Caco-2 (cell line): ENCODE results near the gene GALNT14. TPM values are rescaled to one million over a fixed set of nuclear protein-coding genes. Genes with fewer than 3 reads are reported as not detected.

Experiments used
- BruUV-seq: library from RNA; stranded (reverse); fragments of 400-500 nt; replicated peaks from 2 replicates; lab custom pipeline; 2021; lab: Mats Ljungman, UMichigan
- CTCF ChIA-PET: fragments of 300-600 bp; sonication (Branson Sonifier 250); formaldehyde crosslinking; loops from one replicate; lab custom pipeline; 2022; ENCODE audit warnings: antibody characterized with exemption; lab: Charles Lee
- POLR2A ChIA-PET: fragments of 300-600 bp; sonication (Branson Sonifier 250); formaldehyde crosslinking; loops from one replicate; lab custom pipeline; 2022; ENCODE audit warnings: antibody characterized with exemption; lab: Charles Lee
- DNase-seq, 2 experiments: peaks; one replicate each; pipeline versions ENCODE4 v3.0.0 to v3.0.0-alpha.2; 2020 to 2022
- H3K27me3 ChIP-seq: replicated peaks from 2 replicates; pipeline ENCODE4 v1.6.0; 2011; ENCODE audit warnings: low read length; ENCODE audit not compliant: control insufficient read depth, insufficient read depth
- H3K36me3 ChIP-seq: 2 replicates; pipeline ENCODE4 v1.5.1; 2011; ENCODE audit warnings: low read length; ENCODE audit not compliant: control insufficient read depth, insufficient read depth
- H3K4me1 ChIP-seq: fragments of 250-450 bp; sonication (Bioruptor Pico); 2 replicates; pipeline ENCODE4 v1.5.1; 2020; ENCODE audit warnings: mild to moderate bottlenecking
- H3K4me3 ChIP-seq: 2 replicates; pipeline ENCODE4 v1.5.1; 2011; ENCODE audit warnings: low read depth, mild to moderate bottlenecking, control low read depth, low read length
- H3K9me3 ChIP-seq: fragments of 250-450 bp; sonication (Bioruptor Pico); 2 replicates; pipeline ENCODE4 v1.5.1; 2020; ENCODE audit warnings: mild to moderate bottlenecking, moderate library complexity
- H3K27ac Mint-ChIP-seq: one replicate; pipeline ENCODE4 v1.8.0; 2022; ENCODE audit warnings: mixed read lengths; ENCODE audit not compliant: unreplicated experiment
- H3K27me3 Mint-ChIP-seq: one replicate; pipeline ENCODE4 v1.8.0; 2022; ENCODE audit warnings: mixed read lengths; ENCODE audit not compliant: insufficient read depth, unreplicated experiment
- H3K36me3 Mint-ChIP-seq: one replicate; pipeline ENCODE4 v1.8.0; 2022; ENCODE audit warnings: mild to moderate bottlenecking, mixed read lengths; ENCODE audit not compliant: insufficient read depth, unreplicated experiment
- H3K4me1 Mint-ChIP-seq: one replicate; pipeline ENCODE4 v1.8.0; 2022; ENCODE audit warnings: low read depth, mixed read lengths; ENCODE audit not compliant: unreplicated experiment
- H3K4me3 Mint-ChIP-seq: one replicate; pipeline ENCODE4 v1.8.0; 2022; ENCODE audit warnings: mild to moderate bottlenecking, moderate library complexity, mixed read lengths; ENCODE audit not compliant: unreplicated experiment
- H3K9me3 Mint-ChIP-seq: one replicate; pipeline ENCODE4 v1.8.0; 2022; ENCODE audit warnings: mixed read lengths; ENCODE audit not compliant: unreplicated experiment
- intact Hi-C: fragments of 100-400 bp; cut with micrococcal nuclease; formaldehyde crosslinking; loops from one replicate; pipeline ENCODE4 v1.10.0; 2022; ENCODE audit not compliant: unreplicated experiment
- total RNA-seq: library from RNA; stranded (reverse); gene quantifications from 2 replicates; pipeline ENCODE4 v1.2.3, GENCODE V29; 2022
- TF ChIP-seq, protein P1 (sequence below), 2 experiments: fragments of 200-600 bp in 1 of 2; IDR thresholded peaks; 1 replicate in 1 of 2; 2 replicates in 1 of 2; pipeline versions ENCODE4 v1.5.1 to v1.8.0; 2011 to 2022; ENCODE audit warnings: antibody characterized with exemption in 1 of 2, control low read depth in 1 of 2, inconsistent platforms in 1 of 2, low read depth in 1 of 2, low read length in 1 of 2, mild to moderate bottlenecking in 1 of 2, moderate library complexity in 1 of 2; ENCODE audit not compliant: insufficient read depth in 1 of 2, severe bottlenecking in 1 of 2, unreplicated experiment in 1 of 2

GALNT14 gene
- total RNA-seq, 1 experiment from 2014 or later: not detected

DNA sequence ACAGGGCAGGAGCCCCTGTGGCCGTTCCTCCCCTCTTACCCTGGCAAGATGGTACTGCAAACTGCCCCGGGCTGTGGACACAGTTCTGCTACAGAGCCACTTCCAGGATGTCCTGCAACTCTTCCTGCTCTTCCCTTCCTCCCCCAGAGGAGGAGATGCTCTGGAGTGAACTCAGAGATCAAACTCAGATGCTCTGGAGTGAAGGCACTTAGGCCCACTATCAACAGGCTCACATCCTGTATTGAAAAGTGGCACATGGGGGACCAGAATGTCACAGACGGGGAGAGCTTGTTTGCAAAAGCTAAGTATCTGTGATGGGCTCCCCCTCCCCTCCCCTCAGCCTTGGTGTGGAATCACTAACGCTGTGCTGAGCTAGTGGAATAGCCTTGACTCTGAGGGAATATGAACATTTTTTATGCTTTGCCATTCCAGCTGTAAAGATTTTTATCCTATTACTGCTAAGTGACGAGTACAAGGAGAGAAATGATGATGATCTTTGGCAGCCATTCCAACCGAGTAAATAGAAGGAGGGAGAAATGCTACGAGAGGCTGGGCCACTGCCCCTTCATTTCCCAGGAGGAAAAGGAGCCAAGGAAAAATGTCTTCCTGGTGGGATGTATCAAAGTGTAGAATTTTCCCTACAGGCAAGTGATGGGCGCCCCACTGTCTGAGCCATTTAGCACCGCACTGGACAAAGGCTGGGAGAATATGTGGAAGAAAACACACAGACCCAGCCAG is 152.6 kb downstream of the GALNT14 start:
- BruUV-seq: no TSS peak
- H3K36me3 Mint-ChIP-seq: no peaks in the 10 kb centered on the region
- no peak overlapping the region for H3K4me3 Mint-ChIP-seq
- TF ChIP-seq, protein P1, sequence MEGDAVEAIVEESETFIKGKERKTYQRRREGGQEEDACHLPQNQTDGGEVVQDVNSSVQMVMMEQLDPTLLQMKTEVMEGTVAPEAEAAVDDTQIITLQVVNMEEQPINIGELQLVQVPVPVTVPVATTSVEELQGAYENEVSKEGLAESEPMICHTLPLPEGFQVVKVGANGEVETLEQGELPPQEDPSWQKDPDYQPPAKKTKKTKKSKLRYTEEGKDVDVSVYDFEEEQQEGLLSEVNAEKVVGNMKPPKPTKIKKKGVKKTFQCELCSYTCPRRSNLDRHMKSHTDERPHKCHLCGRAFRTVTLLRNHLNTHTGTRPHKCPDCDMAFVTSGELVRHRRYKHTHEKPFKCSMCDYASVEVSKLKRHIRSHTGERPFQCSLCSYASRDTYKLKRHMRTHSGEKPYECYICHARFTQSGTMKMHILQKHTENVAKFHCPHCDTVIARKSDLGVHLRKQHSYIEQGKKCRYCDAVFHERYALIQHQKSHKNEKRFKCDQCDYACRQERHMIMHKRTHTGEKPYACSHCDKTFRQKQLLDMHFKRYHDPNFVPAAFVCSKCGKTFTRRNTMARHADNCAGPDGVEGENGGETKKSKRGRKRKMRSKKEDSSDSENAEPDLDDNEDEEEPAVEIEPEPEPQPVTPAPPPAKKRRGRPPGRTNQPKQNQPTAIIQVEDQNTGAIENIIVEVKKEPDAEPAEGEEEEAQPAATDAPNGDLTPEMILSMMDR (IDR thresholded peaks at IDR 0.05; ENCODE audit: insufficient read depth in 1 of 2, low read depth in 1 of 2, low read length in 1 of 2, severe bottlenecking in 1 of 2, unreplicated experiment in 1 of 2): no peak
- intact Hi-C loops: no loop called here
- ChIA-PET POLR2A (no interaction called here), CTCF (no interaction called here)
- DNase-seq: no peak
- no peaks in the 10 kb centered on the region for H3K4me1 Mint-ChIP-seq
- peaks cover 10% of the 10 kb centered on the region for H3K27me3 Mint-ChIP-seq
- H3K27ac Mint-ChIP-seq: no peak overlapping the region
- Histone ChIP-seq H3K36me3 (no peaks in the 10 kb centered on the region), H3K4me3 (no peak overlapping the region), H3K27me3 (no peaks in the 10 kb centered on the region), H3K9me3 (no peaks in the 10 kb centered on the region), H3K4me1 (no peaks in the 10 kb centered on the region)
- H3K9me3 Mint-ChIP-seq: no peaks in the 10 kb centered on the region

DNA sequence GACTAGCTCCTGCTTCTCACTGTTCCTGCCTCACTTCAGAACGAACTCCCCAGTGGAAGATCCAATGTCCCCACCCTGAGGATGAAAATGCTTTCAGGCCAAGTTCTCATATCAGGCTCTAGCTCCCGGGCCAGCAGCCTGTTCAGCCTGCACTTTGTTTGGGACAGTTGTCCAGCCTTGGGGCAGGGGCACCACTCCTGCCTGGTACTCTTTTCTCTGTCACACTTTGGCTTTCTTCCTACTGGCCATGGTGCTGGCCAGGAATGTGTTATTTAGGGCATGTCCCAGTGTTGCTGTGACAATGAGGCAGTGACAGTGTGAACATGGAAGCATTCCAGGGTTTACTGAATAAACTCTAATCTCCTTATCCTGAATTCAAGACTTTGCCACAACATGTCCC is 154.1 kb downstream of the GALNT14 start:
- TF ChIP-seq, protein P1 (IDR thresholded peaks at IDR 0.05; ENCODE audit: insufficient read depth in 1 of 2, low read depth in 1 of 2, low read length in 1 of 2, severe bottlenecking in 1 of 2, unreplicated experiment in 1 of 2): no peak
- Mint-ChIP-seq H3K4me3 (no peak overlapping the region), H3K27me3 (peaks cover 8% of the 10 kb centered on the region), H3K36me3 (no peaks in the 10 kb centered on the region), H3K4me1 (no peaks in the 10 kb centered on the region), H3K27ac (no peak overlapping the region), H3K9me3 (no peaks in the 10 kb centered on the region)
- intact Hi-C loops: no loop called here
- no peak for DNase-seq
- no TSS peak for BruUV-seq
- no peak overlapping the region for H3K4me3 ChIP-seq
- no peaks in the 10 kb centered on the region; the same call in 1 of the 2 replicates for H3K27me3 ChIP-seq
- no peaks in the 10 kb centered on the region for H3K4me1 ChIP-seq
- no peaks in the 10 kb centered on the region for H3K9me3 ChIP-seq
- POLR2A ChIA-PET: no interaction called here
- no peaks in the 10 kb centered on the region for H3K36me3 ChIP-seq
- CTCF ChIA-PET: no interaction called here

DNA sequence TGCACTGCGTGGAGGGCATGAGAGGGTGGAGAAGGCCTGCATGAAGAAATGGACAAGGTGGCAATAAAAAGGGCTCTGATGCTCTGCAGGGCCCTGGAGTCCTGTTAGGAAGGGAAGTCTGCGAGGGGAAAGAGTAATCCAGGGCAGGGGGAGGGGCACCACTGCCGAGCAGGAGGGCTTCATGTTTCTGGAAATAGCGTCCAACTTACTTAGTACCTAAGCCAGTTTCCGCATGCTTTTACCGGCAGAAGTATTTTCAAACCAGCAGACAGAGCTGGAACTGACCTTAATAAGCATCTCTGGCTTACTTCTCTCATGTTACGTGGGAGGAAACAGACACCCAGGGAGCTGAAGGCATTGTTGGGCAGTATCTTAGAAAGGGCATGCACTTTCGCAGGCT is 156.7 kb downstream of the GALNT14 start:
- no peak for DNase-seq
- Mint-ChIP-seq H3K9me3 (no peaks in the 10 kb centered on the region), H3K4me1 (peaks cover 5% of the 10 kb centered on the region), H3K36me3 (no peaks in the 10 kb centered on the region), H3K27ac (no peak overlapping the region), H3K27me3 (peaks cover 15% of the 10 kb centered on the region), H3K4me3 (no peak overlapping the region)
- H3K27me3 ChIP-seq: no peaks in the 10 kb centered on the region; the same call in 1 of the 2 replicates
- no peak overlapping the region for H3K4me3 ChIP-seq
- no peaks in the 10 kb centered on the region for H3K36me3 ChIP-seq
- no peaks in the 10 kb centered on the region for H3K4me1 ChIP-seq
- TF ChIP-seq, protein P1 (IDR thresholded peaks at IDR 0.05; ENCODE audit: insufficient read depth in 1 of 2, low read depth in 1 of 2, low read length in 1 of 2, severe bottlenecking in 1 of 2, unreplicated experiment in 1 of 2): no peak
- intact Hi-C loops: no loop called here
- no peaks in the 10 kb centered on the region for H3K9me3 ChIP-seq
- ChIA-PET POLR2A (no interaction called here), CTCF (no interaction called here)
- BruUV-seq: no TSS peak
